NCI-H446 (cell line): ENCODE data around the gene CACNB4.
A peak's percentile ranks its signal among the peaks of the same experiment; 100 is the strongest.

Experiments used
- DNase-seq, 2 experiments: peaks; one replicate each; lab custom pipeline; 2025; lab: John Stamatoyannopoulos, UW

The CACNB4 gene

GRCh38 chr2:152088006-152088405 is 10.8 kb downstream of the CACNB4 start:
- no peak for DNase-seq

DNA sequence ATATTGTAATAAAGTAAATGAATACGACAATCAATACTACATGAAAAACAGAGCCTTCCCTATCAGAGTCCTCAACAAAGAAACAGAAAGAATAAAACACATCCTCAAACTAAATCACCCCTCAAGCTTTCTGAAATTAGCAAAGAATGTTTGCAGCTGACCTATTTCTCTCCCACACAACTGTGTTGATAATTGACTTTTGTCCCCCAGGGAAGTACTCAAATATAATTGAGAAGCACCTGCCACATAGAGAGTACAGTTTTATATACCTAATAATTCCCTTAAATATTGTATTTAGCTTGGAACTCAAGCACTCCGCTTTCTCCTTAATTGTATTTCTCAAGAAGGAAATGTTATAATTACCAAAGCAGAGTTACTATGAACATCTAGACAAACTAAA is 12.6 kb downstream of the CACNB4 start:
- DNase-seq: no peak

DNA sequence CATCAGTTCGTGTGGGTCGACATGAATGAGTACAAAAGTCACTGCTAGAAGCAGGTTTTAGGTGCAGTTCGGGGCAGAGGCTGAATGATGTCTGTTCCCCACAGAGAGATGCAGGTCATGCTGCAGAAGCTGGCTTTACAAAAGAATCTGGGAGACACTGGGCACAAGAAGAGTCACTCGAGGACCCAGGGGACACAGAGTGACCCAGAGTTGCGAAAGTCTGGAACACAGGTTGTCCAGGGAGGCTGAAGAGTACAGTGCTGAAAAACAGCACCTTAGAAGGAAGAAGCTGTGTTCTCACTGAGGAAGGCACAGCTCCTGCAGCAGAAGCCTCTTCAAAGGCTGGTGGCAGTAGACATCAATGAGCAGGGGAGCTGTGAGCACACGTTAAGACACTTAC is 14.8 kb downstream of the CACNB4 start:
- DNase-seq: no peak

GRCh38 chr2:152083202-152083875 is 15.5 kb downstream of the CACNB4 start:
- no peak for DNase-seq

DNA sequence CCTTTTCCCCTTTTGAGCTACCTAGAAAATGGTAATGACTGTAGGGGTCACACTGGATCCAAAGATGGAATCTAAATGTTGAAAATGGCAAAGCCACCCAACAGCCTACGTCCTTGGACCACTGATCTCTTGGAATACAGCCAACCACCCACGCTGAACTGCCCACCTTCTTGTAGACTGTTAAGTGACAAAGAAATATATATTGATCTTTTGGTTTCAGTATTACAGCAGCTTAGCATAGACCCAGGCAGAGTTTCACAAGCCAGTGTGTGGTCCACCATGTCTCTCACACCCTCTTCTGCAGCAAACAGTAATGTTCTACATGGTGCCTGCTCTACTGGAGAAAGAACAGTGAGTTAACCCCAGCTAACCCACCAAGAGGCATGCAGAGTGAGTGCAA is 20.2 kb downstream of the CACNB4 start:
- DNase-seq: no peak

DNA sequence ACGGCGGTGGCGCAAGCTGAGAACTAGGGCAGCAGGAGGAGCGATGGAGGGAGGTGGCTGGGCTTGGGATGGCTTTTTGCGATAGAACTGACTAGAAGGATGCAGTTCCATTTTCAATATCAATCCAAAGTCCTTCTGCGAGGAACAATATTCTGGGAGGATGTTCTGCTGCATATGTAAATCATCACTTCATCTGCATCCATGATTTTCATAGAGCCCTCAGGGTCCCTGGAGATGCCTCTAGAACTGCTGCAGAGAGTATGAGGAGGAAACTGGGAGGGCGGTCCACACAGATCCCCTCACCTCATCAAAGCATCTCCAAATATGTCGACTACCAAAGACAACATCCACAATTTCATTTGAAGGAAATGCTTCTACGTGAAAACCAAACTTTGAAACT is 20.8 kb downstream of the CACNB4 start:
- no peak for DNase-seq

DNA sequence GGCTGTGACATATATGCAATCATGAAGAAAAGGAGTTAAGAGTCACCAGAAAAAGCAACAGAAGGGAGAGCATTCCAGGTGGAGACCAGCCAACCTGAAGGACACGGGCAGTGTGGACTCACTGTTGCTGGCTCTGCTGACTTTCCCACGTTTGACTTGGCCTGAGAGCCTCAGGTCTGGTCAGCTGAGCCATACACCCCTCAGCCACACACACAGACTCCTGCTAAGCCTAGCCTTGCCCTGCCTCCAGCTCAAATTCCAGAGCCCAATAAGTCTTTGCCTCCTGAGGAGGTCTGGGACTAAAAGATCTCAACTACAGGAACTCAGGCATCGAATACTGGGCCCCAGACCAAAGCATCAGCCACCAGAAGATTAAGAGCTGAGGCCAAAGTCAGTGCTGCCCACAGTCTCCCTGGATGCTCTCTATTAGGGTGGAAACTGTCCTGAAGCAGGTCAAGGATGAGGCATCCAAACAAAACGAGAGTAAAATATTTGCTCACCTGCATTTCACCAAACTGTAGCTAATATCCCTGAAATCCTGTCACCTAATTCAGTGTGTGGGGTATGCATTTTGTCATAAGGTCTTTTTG is 23.3 kb downstream of the CACNB4 start:
- DNase-seq: no peak

DNA sequence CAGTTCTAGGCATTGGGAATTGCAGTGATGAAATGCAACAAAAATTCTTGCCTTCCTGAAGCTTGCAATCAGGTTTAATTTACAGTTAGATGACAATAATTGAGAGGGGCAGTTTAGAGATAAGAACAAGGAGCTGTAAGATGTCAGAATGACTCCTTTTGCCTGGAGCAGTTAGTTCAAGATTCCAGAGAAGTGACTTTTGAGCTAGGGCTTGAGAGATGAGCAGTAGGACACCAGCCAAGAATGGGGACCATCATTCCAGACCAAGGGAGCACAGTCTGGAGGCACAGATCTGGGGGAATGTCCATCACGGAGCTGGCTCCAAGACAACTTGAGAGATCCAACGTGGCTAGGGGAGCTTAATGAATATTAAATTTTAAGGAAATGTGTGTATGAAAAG is 26.8 kb downstream of the CACNB4 start:
- no peak for DNase-seq

DNA sequence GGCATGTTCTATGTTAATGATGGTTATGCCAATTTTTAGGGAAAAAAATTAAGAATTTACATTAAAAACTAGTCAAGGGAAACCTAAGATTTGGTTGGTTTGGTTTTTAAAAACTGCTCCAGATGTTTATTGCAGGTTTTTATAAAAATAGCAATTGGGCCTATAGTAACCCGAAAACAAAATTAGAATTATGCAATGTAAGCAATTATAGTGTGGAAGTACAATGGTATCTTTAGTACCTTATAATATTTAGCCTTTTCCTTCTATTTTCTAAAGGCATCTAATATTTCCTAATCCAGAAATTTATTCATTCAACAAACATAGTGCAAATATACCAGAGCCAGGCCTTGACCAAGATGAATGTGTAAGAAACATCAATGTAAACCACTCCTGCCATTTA is 27.3 kb downstream of the CACNB4 start:
- no peak for DNase-seq

GRCh38 chr2:152071092-152071491 is 27.8 kb downstream of the CACNB4 start:
- no peak for DNase-seq

DNA sequence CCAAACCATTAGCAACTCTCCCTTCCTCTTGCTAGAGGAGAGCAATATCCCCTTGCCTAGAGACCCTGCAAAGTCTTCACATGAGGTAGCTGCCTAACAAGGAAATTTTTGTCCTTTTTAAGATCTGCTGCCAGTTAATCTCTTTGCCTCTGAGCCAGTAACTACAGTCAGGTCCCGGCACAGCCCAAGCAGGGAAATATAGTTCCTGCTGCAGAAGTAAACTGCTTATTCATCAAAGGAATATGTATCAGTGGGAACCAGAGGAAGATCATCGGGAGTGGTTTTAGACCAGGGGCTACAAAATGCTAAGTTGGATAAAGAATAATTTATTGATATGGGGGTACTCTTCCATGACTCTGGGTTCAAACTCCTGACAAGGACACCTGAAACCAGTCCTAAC is 30.6 kb downstream of the CACNB4 start:
- no peak for DNase-seq

DNA sequence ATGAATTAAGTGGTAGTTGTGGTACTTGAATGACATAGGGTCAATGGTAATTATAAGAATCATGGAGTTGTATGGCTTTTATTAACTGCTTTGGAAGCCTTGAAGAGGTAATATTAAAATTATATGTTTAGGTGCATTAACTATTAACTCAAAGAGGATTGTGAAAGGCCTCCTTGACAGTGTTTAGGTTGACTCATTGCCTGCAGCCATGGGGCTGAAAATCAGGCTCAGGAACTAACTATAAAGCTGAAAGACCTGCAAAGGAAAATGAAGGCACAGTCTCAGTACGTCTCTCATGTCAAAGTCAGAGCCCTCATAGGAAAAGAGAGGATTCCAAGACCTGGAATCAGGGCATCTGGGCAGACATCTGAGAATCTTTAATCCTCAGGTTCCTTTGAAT is 31.0 kb downstream of the CACNB4 start:
- no peak for DNase-seq

- no peak for DNase-seq
Measured at GRCh38 chr2:152065945-152066344, 32.9 kb downstream of the CACNB4 start.

- no peak for DNase-seq
Measured at GRCh38 chr2:152064001-152064400, 34.8 kb downstream of the CACNB4 start.

DNA sequence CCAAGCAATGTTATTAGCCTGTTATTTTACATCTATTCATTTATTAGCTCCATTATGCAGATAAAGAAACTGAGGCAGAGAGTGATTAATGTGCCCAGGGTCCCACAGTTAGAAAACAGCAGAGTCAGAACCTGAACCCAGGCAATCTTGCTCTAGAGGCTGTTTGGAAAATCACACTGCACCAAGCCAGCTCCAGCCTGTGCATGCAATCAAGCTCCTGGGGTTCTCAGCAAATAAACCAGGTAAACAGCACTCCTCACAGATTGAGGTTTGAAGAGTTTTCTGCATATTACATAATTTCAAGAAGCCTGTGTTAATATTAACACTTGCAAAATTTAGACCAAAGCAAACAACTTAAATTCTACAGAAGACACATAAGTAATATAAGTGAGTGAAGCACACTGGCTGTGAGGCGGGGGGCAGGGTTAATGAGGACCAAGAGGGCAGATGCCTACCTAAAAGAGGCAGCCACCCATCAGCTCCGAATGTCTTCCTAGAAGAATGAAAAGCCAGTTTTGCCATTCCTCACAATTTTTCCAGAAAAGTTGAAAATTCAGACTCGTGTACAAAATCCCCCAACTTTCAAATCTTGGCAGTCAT is 35.4 kb downstream of the CACNB4 start:
- DNase-seq: peak in 1 of 2 experiments; percentile 8

GRCh38 chr2:152062125-152063091 is 36.4 kb downstream of the CACNB4 start:
- peak; percentile 61 to 94 for DNase-seq

- DNase-seq: no peak
Measured at GRCh38 chr2:152061383-152061782, 37.5 kb downstream of the CACNB4 start.

DNA sequence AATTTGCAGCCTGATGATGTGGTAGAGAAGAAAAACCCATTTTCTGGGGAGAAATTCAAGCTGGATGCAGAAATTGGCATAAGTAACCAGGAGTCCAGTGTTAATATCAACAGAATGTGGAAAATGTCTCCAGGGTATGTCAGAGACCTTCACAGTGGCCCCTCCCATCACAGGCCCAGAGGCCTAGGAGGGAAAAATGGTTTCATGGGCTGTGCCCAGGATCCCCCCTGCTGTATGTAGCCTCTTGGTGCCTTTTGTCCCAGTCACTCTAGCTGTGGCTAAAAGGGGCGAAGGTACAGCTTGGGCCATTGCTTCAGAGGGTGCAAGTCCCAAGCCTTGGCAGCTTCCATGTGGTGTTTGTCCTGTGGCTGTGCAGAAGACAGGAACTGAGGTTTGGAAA is 40.2 kb downstream of the CACNB4 start:
- DNase-seq: no peak

DNA sequence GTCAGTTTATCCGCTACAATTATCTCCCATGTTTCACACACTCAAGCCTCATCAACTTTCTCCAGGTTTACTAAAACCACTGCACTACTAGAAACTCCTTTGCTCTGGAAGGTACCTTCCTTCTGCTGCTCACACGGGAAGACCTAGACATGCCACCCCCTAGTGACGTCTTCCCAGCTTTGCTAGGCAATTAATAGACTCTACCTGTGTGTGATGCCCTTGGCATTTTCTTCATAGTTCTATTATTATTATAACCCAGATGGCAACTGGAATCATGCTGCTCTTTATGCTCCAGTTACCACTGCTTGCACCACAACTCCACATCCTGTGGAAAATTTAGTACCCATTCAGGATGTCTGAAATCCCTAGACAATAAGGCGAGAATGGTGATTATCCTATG is 42.4 kb downstream of the CACNB4 start:
- DNase-seq: no peak

- no peak for DNase-seq
Measured at GRCh38 chr2:152055366-152056108, 43.3 kb downstream of the CACNB4 start.

DNA sequence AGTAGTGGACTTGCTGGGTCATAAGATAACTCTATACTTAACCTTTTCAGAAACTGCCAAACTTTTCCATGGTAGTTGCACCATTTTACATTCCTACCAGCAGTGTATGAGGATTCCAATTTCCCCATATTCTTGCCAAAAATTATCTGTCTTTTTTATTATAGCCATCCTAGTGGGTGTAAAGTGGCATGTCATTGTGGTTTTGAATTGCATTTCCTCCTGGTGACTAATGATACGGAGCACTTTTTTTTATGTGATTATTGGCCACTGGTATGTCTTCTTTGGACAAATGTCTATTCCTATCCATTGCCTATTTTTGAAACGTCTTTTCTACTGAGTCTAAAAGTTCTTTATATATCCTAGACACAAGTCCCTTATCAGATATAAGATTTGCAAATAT is 44.3 kb downstream of the CACNB4 start:
- DNase-seq: no peak

- DNase-seq: no peak
Measured at GRCh38 chr2:152051436-152051835, 47.4 kb downstream of the CACNB4 start.
